Hepatocyte (in vitro differentiated cells): ENCODE results near the gene NFILZ. TPM values are rescaled to one million over a fixed set of nuclear protein-coding genes. Genes with fewer than 3 reads are reported as not detected.

ENCODE experiments used
- DNase-seq: peaks from one replicate; pipeline ENCODE4 v3.0.0-alpha.2; 2016; ENCODE audit warnings: low spot score
- H2AFZ ChIP-seq: fragments of 200-600 bp; sonication (generic); 2 replicates; pipeline ENCODE4 v1.6.0; 2016; ENCODE audit warnings: antibody characterized with exemption, mild to moderate bottlenecking
- H3K27ac ChIP-seq: fragments of 200-600 bp; sonication (generic); 2 replicates; pipeline ENCODE4 v1.5.1; 2016; ENCODE audit warnings: mild to moderate bottlenecking
- H3K27me3 ChIP-seq: fragments of 200-600 bp; sonication (generic); 2 replicates; pipeline ENCODE4 v1.6.1; 2016
- H3K36me3 ChIP-seq: fragments of 200-600 bp; sonication (generic); replicated peaks from 2 replicates; pipeline ENCODE4 v1.5.1; 2016; ENCODE audit warnings: low read depth; ENCODE audit not compliant: insufficient read depth
- H3K4me1 ChIP-seq: fragments of 200-600 bp; sonication (generic); 2 replicates; pipeline ENCODE4 v1.5.1; 2016; ENCODE audit warnings: mild to moderate bottlenecking, moderate library complexity; ENCODE audit not compliant: insufficient read depth
- H3K4me2 ChIP-seq: fragments of 200-600 bp; sonication (generic); 2 replicates; pipeline ENCODE4 v1.6.0; 2016
- H3K4me3 ChIP-seq: fragments of 200-600 bp; sonication (generic); 2 replicates; pipeline ENCODE4 v1.5.1; 2016; ENCODE audit warnings: mild to moderate bottlenecking
- H3K79me2 ChIP-seq: fragments of 200-600 bp; sonication (generic); 2 replicates; pipeline ENCODE4 v1.6.0; 2017; ENCODE audit warnings: mild to moderate bottlenecking
- H3K9me2 ChIP-seq: fragments of 200-600 bp; sonication (generic); replicated peaks from 2 replicates; pipeline ENCODE4 v1.6.0; 2017; ENCODE audit warnings: mild to moderate bottlenecking; ENCODE audit not compliant: insufficient read depth
- H3K9me3 ChIP-seq: fragments of 200-600 bp; sonication (generic); 2 replicates; pipeline ENCODE4 v1.5.1; 2016; ENCODE audit warnings: low read depth, mild to moderate bottlenecking
- H4K20me1 ChIP-seq: fragments of 200-600 bp; sonication (generic); 2 replicates; pipeline ENCODE4 v1.6.0; 2016; ENCODE audit warnings: mild to moderate bottlenecking; ENCODE audit not compliant: insufficient read depth, poor library complexity, severe bottlenecking
- CTCF ChIP-seq: fragments of 200-600 bp; sonication (generic); IDR thresholded peaks from 2 replicates; pipeline ENCODE4 v1.5.1; 2016; ENCODE audit warnings: antibody characterized with exemption, mild to moderate bottlenecking; ENCODE audit not compliant: poor library complexity
- EZH2 ChIP-seq: fragments of 200-600 bp; sonication (generic); IDR thresholded peaks from 2 replicates; pipeline ENCODE4 v1.6.1; 2016; ENCODE audit warnings: antibody characterized with exemption, mild to moderate bottlenecking, borderline replicate concordance
- EZH2phosphoT487 ChIP-seq: fragments of 200-600 bp; sonication (generic); IDR thresholded peaks from one replicate; pipeline ENCODE4 v1.6.1; 2018; ENCODE audit warnings: antibody characterized with exemption, mild to moderate bottlenecking, low read depth, moderate library complexity; ENCODE audit not compliant: unreplicated experiment, severe bottlenecking
- WGBS: methylation state at CpG from one replicate; pipeline ENCODE4 v1.1.6; 2016; ENCODE audit warnings: low lambda C conversion rate; ENCODE audit errors: missing lambda C conversion rate; 5-methylcytosine and 5-hydroxymethylcytosine counted together
- polyA plus RNA-seq: library from polyadenylated mRNA; unstranded; fragments of >200 nt; fragmentation: Nextera tagmentation; extraction: Ambion mirVana; gene quantifications from 2 replicates; pipeline ENCODE4 v1.2.1, GENCODE V29; 2016
- total RNA-seq: library from RNA; depleted of rRNA; stranded (reverse); fragments of >200 nt; gene quantifications from 2 replicates; pipeline ENCODE4 v1.2.3, GENCODE V29; 2014

Gene NFILZ
- total and polyA plus RNA-seq, 2 experiments from 2014 or later: not detected

GRCh38 chr19:8654591-8655339 lies 24.3 kb downstream of the NFILZ start:
- peak; percentile 73 for DNase-seq
- no peaks in the 10 kb centered on the region for H3K9me2 ChIP-seq
- H2AFZ ChIP-seq: peak overlapping the region; percentile 22
- no peak overlapping the region for H3K4me3 ChIP-seq
- no peaks in the 10 kb centered on the region for H3K4me1 ChIP-seq
- no peaks in the 10 kb centered on the region for H3K36me3 ChIP-seq
- H3K27me3 ChIP-seq: no peaks in the 10 kb centered on the region
- H3K4me2 ChIP-seq: peak overlapping the region; percentile 67
- H3K27ac ChIP-seq: no peak overlapping the region
- 8% methylated on average over 15 of the region's 15 CpGs for WGBS
- TF ChIP-seq EZH2phosphoT487 (no peak), EZH2 (no peak), CTCF (peak; percentile 97)
- no peaks in the 10 kb centered on the region for H4K20me1 ChIP-seq
- no peaks in the 10 kb centered on the region for H3K9me3 ChIP-seq
- H3K79me2 ChIP-seq: no peaks in the 10 kb centered on the region

GRCh38 chr19:8655340-8655709 lies 24.9 kb downstream of the NFILZ start:
- Histone ChIP-seq H2AFZ (no peak overlapping the region), H3K27me3 (no peaks in the 10 kb centered on the region), H3K4me1 (no peaks in the 10 kb centered on the region), H3K27ac (no peak overlapping the region), H3K9me2 (no peaks in the 10 kb centered on the region), H3K9me3 (no peaks in the 10 kb centered on the region), H3K4me3 (no peak overlapping the region), H4K20me1 (no peaks in the 10 kb centered on the region), H3K4me2 (no peak overlapping the region), H3K79me2 (no peaks in the 10 kb centered on the region), H3K36me3 (no peaks in the 10 kb centered on the region)
- DNase-seq: no peak
- no peak for TF ChIP-seq EZH2phosphoT487
- no peak for TF ChIP-seq EZH2
- no peak for TF ChIP-seq CTCF
- 87% methylated on average over 12 of the region's 12 CpGs for WGBS

- no peaks in the 10 kb centered on the region for H3K27me3 ChIP-seq
- no peak for TF ChIP-seq EZH2
- TF ChIP-seq EZH2phosphoT487: no peak
- TF ChIP-seq CTCF: no peak
- no peaks in the 10 kb centered on the region for H3K36me3 ChIP-seq
- DNase-seq: no peak
- H3K9me3 ChIP-seq: no peaks in the 10 kb centered on the region
- H3K79me2 ChIP-seq: no peaks in the 10 kb centered on the region
- H3K4me1 ChIP-seq: no peaks in the 10 kb centered on the region
- H4K20me1 ChIP-seq: no peaks in the 10 kb centered on the region
- no peak overlapping the region for H3K4me3 ChIP-seq
- H3K27ac ChIP-seq: no peak overlapping the region
- WGBS: 92% methylated on average over 5 of the region's 5 CpGs
- H2AFZ ChIP-seq: no peak overlapping the region
- no peaks in the 10 kb centered on the region for H3K9me2 ChIP-seq
- no peak overlapping the region for H3K4me2 ChIP-seq
These were observed 27.4 kb downstream of the NFILZ start for GRCh38 chr19:8657869-8658268.
